NB4 (cell line): ENCODE results near the gene PIP5K1B.

ENCODE experiments used
- DNase-seq: peaks from one replicate; pipeline ENCODE4 v3.0.0; 2010; ENCODE audit warnings: low read depth
- H3K4me3 ChIP-seq: one replicate; pipeline ENCODE4 v1.5.1; 2011; ENCODE audit warnings: mild to moderate bottlenecking, low read depth, low read length, moderate library complexity
- MYC ChIP-seq: IDR thresholded peaks from 2 replicates; pipeline ENCODE4 v1.6.1; 2011; ENCODE audit warnings: low read depth, low read length
- POLR2A ChIP-seq: IDR thresholded peaks from 2 replicates; pipeline ENCODE4 v1.6.1; 2011; ENCODE audit warnings: mild to moderate bottlenecking; ENCODE audit not compliant: insufficient read length; ENCODE audit errors: extremely low read depth
- TF ChIP-seq, protein P1 (sequence below): IDR thresholded peaks from one replicate; pipeline ENCODE4 v1.5.1; 2012; ENCODE audit warnings: low read depth, low read length
- TF ChIP-seq, protein P2 (sequence below): IDR thresholded peaks from 2 replicates; pipeline ENCODE4 v1.6.1; 2011; ENCODE audit warnings: low read depth, low read length

PIP5K1B gene

DNA sequence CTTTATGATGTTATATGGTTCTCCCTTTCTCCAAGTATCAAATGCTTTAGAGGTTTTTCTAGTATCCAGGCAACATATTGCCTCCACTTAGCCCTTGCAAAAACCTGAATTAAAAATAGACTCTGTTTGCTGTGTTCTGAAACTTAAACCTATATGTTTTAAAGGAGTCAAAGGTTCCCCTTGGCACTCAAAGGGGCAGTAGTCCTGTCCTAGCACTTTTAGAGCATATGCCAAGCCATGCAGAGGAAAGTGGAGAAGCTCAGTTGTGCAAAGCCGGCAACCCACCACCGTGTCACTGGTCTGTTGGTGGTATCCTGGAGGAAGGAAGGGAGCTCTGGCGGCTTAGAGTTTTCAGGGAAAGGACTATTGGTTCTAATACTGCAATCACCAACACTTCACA is 154.3 kb downstream of the PIP5K1B start:
- DNase-seq: no peak
- no peak overlapping the region for H3K4me3 ChIP-seq
- TF ChIP-seq POLR2A: no peak
- TF ChIP-seq, protein P1, sequence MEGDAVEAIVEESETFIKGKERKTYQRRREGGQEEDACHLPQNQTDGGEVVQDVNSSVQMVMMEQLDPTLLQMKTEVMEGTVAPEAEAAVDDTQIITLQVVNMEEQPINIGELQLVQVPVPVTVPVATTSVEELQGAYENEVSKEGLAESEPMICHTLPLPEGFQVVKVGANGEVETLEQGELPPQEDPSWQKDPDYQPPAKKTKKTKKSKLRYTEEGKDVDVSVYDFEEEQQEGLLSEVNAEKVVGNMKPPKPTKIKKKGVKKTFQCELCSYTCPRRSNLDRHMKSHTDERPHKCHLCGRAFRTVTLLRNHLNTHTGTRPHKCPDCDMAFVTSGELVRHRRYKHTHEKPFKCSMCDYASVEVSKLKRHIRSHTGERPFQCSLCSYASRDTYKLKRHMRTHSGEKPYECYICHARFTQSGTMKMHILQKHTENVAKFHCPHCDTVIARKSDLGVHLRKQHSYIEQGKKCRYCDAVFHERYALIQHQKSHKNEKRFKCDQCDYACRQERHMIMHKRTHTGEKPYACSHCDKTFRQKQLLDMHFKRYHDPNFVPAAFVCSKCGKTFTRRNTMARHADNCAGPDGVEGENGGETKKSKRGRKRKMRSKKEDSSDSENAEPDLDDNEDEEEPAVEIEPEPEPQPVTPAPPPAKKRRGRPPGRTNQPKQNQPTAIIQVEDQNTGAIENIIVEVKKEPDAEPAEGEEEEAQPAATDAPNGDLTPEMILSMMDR: no peak
- TF ChIP-seq, protein P2, sequence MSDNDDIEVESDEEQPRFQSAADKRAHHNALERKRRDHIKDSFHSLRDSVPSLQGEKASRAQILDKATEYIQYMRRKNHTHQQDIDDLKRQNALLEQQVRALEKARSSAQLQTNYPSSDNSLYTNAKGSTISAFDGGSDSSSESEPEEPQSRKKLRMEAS: no peak

DNA sequence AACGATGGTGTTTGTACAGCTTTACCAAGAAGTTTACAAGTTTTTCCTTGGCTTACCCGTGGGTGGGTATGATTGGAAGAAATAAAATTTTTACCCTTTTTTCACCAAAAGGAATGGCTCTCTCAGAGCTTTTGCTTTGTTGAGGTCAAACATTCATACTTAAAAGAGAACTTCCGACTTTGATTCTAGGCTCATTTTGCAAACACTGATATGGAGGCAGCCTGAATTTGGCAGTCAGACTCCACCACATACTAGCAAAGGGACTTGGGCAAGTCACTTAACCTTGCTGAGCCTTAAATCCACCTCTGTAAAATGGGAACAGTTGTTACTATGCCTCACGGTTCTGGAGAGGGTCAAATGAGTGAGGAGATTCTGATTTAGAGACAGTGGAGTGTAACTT is 155.4 kb downstream of the PIP5K1B start:
- TF ChIP-seq MYC (no peak), POLR2A (no peak)
- TF ChIP-seq, protein P2: no peak
- TF ChIP-seq, protein P1: no peak
- no peak for DNase-seq
- no peak overlapping the region for H3K4me3 ChIP-seq

DNA sequence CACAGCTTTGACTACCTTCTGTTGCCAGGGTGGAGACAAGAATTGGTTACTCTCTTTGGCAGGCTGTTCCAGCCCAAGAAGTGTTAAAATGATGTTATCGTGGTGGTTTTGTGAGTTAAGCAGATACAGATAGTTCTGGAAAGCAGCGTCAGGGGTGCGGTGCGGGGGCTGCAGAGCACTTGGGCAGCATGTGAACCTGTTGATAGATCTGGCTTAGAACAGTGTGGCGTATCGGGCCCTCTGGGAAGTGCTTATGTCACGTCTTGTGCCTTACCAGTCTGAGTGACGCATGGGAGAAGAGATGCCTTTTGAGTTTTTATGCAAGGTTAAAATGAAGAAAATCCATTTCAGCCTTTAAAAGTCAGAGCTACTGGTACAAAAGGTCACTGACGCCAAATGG is 156.4 kb downstream of the PIP5K1B start:
- H3K4me3 ChIP-seq: no peak overlapping the region
- TF ChIP-seq POLR2A (no peak), MYC (no peak)
- TF ChIP-seq, protein P1: no peak
- TF ChIP-seq, protein P2: no peak
- DNase-seq: no peak

DNA sequence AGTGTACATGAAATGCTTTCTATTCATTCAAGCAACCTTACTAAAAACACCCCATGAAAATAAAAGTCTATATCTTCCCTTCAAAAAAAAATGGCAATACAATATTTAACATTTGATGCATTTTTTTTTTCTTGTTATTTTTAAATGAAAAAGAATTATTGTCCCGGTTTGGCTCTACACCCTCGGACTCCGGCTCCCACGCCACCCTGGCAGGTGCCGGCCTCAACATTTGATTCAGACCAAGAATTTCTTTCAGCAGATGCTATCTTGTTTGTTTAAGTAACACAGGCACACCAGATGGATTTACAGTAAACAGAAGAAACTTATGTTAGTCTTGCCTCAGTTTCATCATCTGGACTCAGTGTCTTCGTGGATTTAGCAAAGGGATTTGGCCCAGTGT is 162.0 kb downstream of the PIP5K1B start:
- no peak overlapping the region for H3K4me3 ChIP-seq
- DNase-seq: no peak
- TF ChIP-seq, protein P2: no peak
- TF ChIP-seq MYC: no peak
- TF ChIP-seq POLR2A: no peak
- TF ChIP-seq, protein P1: no peak

DNA sequence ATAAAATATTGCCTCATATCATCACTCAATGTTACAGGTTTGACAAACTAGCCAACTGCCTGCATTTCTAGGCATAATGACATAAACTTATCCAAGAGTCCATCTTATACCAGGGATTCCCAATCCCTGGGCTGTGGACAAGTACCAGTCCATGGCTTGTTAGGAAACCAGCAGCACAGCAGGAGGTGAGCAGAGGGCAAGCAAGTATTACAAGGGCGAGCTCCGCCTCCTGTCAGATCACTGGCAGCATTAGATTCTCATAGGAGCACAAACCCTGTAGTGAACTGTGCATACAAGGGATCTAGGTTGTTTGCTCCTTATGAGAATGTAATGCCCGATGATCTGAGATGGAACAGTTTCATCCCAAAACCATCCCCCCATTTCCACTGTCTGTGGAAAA is 164.0 kb downstream of the PIP5K1B start:
- no peak overlapping the region for H3K4me3 ChIP-seq
- DNase-seq: no peak
- TF ChIP-seq, protein P1: no peak
- TF ChIP-seq, protein P2: no peak
- TF ChIP-seq POLR2A (no peak), MYC (no peak)

DNA sequence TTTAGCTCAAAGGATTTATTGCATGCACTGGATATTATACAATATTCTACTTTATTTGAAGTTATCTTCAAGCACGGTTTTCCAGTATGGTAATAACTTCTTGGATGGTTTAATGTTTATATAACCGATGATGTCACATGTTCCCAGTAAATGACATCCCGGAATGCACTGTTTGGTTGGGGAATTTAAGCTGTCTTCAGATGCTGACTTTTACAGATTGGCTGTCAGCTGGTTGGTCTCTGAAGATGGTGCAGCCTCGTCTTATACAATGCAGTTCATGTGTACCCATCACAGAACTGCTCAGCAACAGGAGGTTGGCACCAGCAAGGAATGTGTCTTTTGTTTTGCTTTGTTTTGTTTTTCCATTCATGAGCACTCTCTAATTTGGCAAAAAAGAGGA is 165.0 kb downstream of the PIP5K1B start:
- DNase-seq: no peak
- H3K4me3 ChIP-seq: no peak overlapping the region
- TF ChIP-seq, protein P1: no peak
- TF ChIP-seq MYC: no peak
- TF ChIP-seq POLR2A: no peak
- TF ChIP-seq, protein P2: no peak
